DOHH2 (cell line): Measurements from ENCODE around the gene ACSL5.

Source experiments
- H3F3A ChIP-seq: fragments of 200-600 bp; sonication (generic), shearing (Covaris generic); 2 replicates; pipeline ENCODE4 v1.6.0; 2016; ENCODE audit warnings: antibody characterized with exemption, mild to moderate bottlenecking; ENCODE audit not compliant: control insufficient read depth, insufficient read depth
- H3K27ac ChIP-seq: fragments of 200-600 bp; sonication (generic); 2 replicates; pipeline ENCODE4 v1.5.1; 2014; ENCODE audit warnings: low read depth, mild to moderate bottlenecking, low read length, moderate library complexity
- H3K27me3 ChIP-seq: fragments of 200-600 bp; sonication (generic); 2 replicates; pipeline ENCODE4 v1.6.1; 2014; ENCODE audit warnings: mild to moderate bottlenecking, low read length, mixed read lengths; ENCODE audit not compliant: control insufficient read depth
- H3K36me3 ChIP-seq: fragments of 200-600 bp; sonication (generic); 2 replicates; pipeline ENCODE4 v1.6.1; 2014; ENCODE audit warnings: mild to moderate bottlenecking, low read length, moderate library complexity, mixed read lengths; ENCODE audit not compliant: control insufficient read depth
- H3K4me1 ChIP-seq: fragments of 200-600 bp; sonication (generic); 2 replicates; pipeline ENCODE4 v1.6.1; 2014; ENCODE audit warnings: mild to moderate bottlenecking, low read length, mixed read lengths; ENCODE audit not compliant: control insufficient read depth
- H3K4me2 ChIP-seq: fragments of 200-600 bp; sonication (generic); 2 replicates; pipeline ENCODE4 v1.6.0; 2014; ENCODE audit warnings: mild to moderate bottlenecking, low read length, moderate library complexity
- H3K4me3 ChIP-seq: fragments of 200-600 bp; sonication (generic); 2 replicates; pipeline ENCODE4 v1.5.1; 2014; ENCODE audit warnings: mild to moderate bottlenecking, low read length, mixed read lengths
- H3K79me2 ChIP-seq: fragments of 200-600 bp; sonication (generic); 2 replicates; pipeline ENCODE4 v1.6.1; 2014; ENCODE audit warnings: mild to moderate bottlenecking, low read length, mixed read lengths; ENCODE audit not compliant: control insufficient read depth
- H3K9me2 ChIP-seq: fragments of 200-600 bp; sonication (generic); replicated peaks from 2 replicates; pipeline ENCODE4 v1.6.1; 2014; ENCODE audit warnings: mild to moderate bottlenecking, low read length, mixed read lengths; ENCODE audit not compliant: control insufficient read depth
- H3K9me3 ChIP-seq: fragments of 200-600 bp; sonication (generic); 2 replicates; pipeline ENCODE4 v1.6.1; 2014; ENCODE audit warnings: antibody characterized with exemption, low read length, mixed read lengths; ENCODE audit not compliant: control insufficient read depth, insufficient read depth
- H4K20me1 ChIP-seq: fragments of 200-600 bp; sonication (generic); 2 replicates; pipeline ENCODE4 v1.6.0; 2014; ENCODE audit warnings: low read depth, mild to moderate bottlenecking, antibody characterized with exemption, low read length, moderate library complexity; ENCODE audit not compliant: control insufficient read depth, insufficient read depth
- CTCF ChIP-seq: fragments of 200-600 bp; sonication (generic); IDR thresholded peaks from one replicate; pipeline ENCODE4 v1.5.1; 2014; ENCODE audit warnings: antibody characterized with exemption, mild to moderate bottlenecking, low read depth, low read length; ENCODE audit not compliant: poor library complexity, severe bottlenecking
- EZH2phosphoT487 ChIP-seq: fragments of 200-600 bp; sonication (generic); IDR thresholded peaks from 2 replicates; pipeline ENCODE4 v1.6.1; 2017; ENCODE audit warnings: borderline replicate concordance, mild to moderate bottlenecking, antibody characterized with exemption, low read length, moderate library complexity, mixed read lengths

ACSL5 gene

GRCh38 chr10:112465299-112465883 lies 91.5 kb downstream of the ACSL5 start:
- Histone ChIP-seq H3K36me3 (peaks cover 34% of the 10 kb centered on the region), H3K4me2 (no peak overlapping the region), H3K9me2 (no peaks in the 10 kb centered on the region), H3K4me3 (no peak overlapping the region), H3K27me3 (no peaks in the 10 kb centered on the region), H3K9me3 (no peaks in the 10 kb centered on the region), H3K79me2 (no peaks in the 10 kb centered on the region), H3K27ac (no peak overlapping the region), H4K20me1 (no peaks in the 10 kb centered on the region; the same call in 1 of the 2 replicates), H3K4me1 (no peaks in the 10 kb centered on the region), H3F3A (no peaks in the 10 kb centered on the region)
- TF ChIP-seq EZH2phosphoT487 (no peak), CTCF (no peak)

GRCh38 chr10:112466802-112467201 lies 92.9 kb downstream of the ACSL5 start:
- no peaks in the 10 kb centered on the region for H3K27me3 ChIP-seq
- H3K27ac ChIP-seq = no peak overlapping the region
- no peaks in the 10 kb centered on the region for H3K79me2 ChIP-seq
- no peaks in the 10 kb centered on the region for H3K4me1 ChIP-seq
- TF ChIP-seq EZH2phosphoT487 (no peak), CTCF (no peak)
- no peak overlapping the region for H3K4me3 ChIP-seq
- H3F3A ChIP-seq = no peaks in the 10 kb centered on the region
- no peaks in the 10 kb centered on the region; the same call in 1 of the 2 replicates for H4K20me1 ChIP-seq
- no peak overlapping the region for H3K4me2 ChIP-seq
- H3K36me3 ChIP-seq = peaks cover 29% of the 10 kb centered on the region
- H3K9me3 ChIP-seq = no peaks in the 10 kb centered on the region
- H3K9me2 ChIP-seq = no peaks in the 10 kb centered on the region

- H4K20me1 ChIP-seq = no peaks in the 10 kb centered on the region; the same call in 1 of the 2 replicates
- H3K9me3 ChIP-seq = no peaks in the 10 kb centered on the region
- no peaks in the 10 kb centered on the region for H3K4me1 ChIP-seq
- H3K27ac ChIP-seq = no peak overlapping the region
- peaks cover 29% of the 10 kb centered on the region for H3K36me3 ChIP-seq
- peaks cover 3% of the 10 kb centered on the region for H3K79me2 ChIP-seq
- H3K27me3 ChIP-seq = no peaks in the 10 kb centered on the region
- no peaks in the 10 kb centered on the region for H3K9me2 ChIP-seq
- no peak overlapping the region for H3K4me3 ChIP-seq
- no peak for TF ChIP-seq CTCF
- no peak for TF ChIP-seq EZH2phosphoT487
- H3K4me2 ChIP-seq = no peak overlapping the region
- H3F3A ChIP-seq = no peaks in the 10 kb centered on the region
Measured at GRCh38 chr10:112467541-112468075, 93.7 kb downstream of the ACSL5 start.
